HepG2 (cell line): ENCODE measurements around the gene B4GALT4. TPM values are rescaled to one million over a fixed set of nuclear protein-coding genes. Genes with fewer than 3 reads are reported as not detected.
A peak's percentile ranks its signal among the peaks of the same experiment; 100 is the strongest.

ENCODE experiments used
- BHLHE40 ChIP-seq: IDR thresholded peaks from 2 replicates; pipeline ENCODE4 v1.6.1; 2011; ENCODE audit warnings: low read length, improper control_type of control experiment
- FOXJ3 ChIP-seq: sonication (generic); formaldehyde crosslinking; IDR thresholded peaks from 2 replicates; pipeline ENCODE4 v1.4.0; 2020; ENCODE audit warnings: missing genetic modification reagents, mild to moderate bottlenecking, borderline replicate concordance
- FOXO1 ChIP-seq: sonication (generic); formaldehyde crosslinking; IDR thresholded peaks from 2 replicates; pipeline ENCODE4 v1.4.0; 2020; ENCODE audit warnings: missing genetic modification reagents
- KLF12 ChIP-seq: sonication (generic); formaldehyde crosslinking; IDR thresholded peaks from 2 replicates; pipeline ENCODE4 v1.4.0; 2020; ENCODE audit warnings: missing genetic modification reagents, borderline replicate concordance
- KLF6 ChIP-seq: IDR thresholded peaks from 2 replicates; pipeline ENCODE4 v1.8.0; 2016; ENCODE audit warnings: missing biosample characterization, missing genetic modification reagents
- MAX ChIP-seq: IDR thresholded peaks from 2 replicates; pipeline ENCODE4 v1.6.1; 2012; ENCODE audit warnings: inconsistent platforms
- MAZ ChIP-seq, 2 experiments: sonication (generic) in 1 of 2; formaldehyde crosslinking in 1 of 2; IDR thresholded peaks; 2 replicates each; pipeline versions ENCODE4 v1.5.0 to v1.6.1; 2012 to 2020; ENCODE audit warnings: low read depth in 2 of 2, mild to moderate bottlenecking in 2 of 2, borderline replicate concordance in 1 of 2, improper control_type of control experiment in 1 of 2, low read length in 1 of 2, missing genetic modification reagents in 1 of 2, moderate library complexity in 1 of 2
- MIER3 ChIP-seq: IDR thresholded peaks from 2 replicates; pipeline ENCODE4 v1.6.1; 2016; ENCODE audit warnings: missing compliant biosample characterization, borderline replicate concordance
- MXD3 ChIP-seq: IDR thresholded peaks from 2 replicates; pipeline ENCODE4 v1.6.1; 2016; ENCODE audit warnings: mild to moderate bottlenecking, missing biosample characterization, missing genetic modification reagents
- NRL ChIP-seq: sonication (generic); formaldehyde crosslinking; IDR thresholded peaks from 2 replicates; pipeline ENCODE4 v1.5.0; 2020; ENCODE audit warnings: missing genetic modification reagents, mild to moderate bottlenecking, moderate library complexity, borderline replicate concordance
- PRDM10 ChIP-seq: sonication (generic); formaldehyde crosslinking; IDR thresholded peaks from 2 replicates; pipeline ENCODE4 v1.4.0; 2020; ENCODE audit warnings: low read depth, missing genetic modification reagents
- TAF1 ChIP-seq: sonication (generic); formaldehyde crosslinking; IDR thresholded peaks from 2 replicates; pipeline ENCODE4 v1.4.0; 2020; ENCODE audit warnings: missing genetic modification reagents
- TBX2 ChIP-seq: sonication (generic); formaldehyde crosslinking; IDR thresholded peaks from 2 replicates; pipeline ENCODE4 v1.5.0; 2020; ENCODE audit warnings: missing genetic modification reagents, mild to moderate bottlenecking, borderline replicate concordance
- TRIM24 ChIP-seq: sonication (generic); formaldehyde crosslinking; IDR thresholded peaks from 2 replicates; pipeline ENCODE4 v1.8.0; 2022; ENCODE audit warnings: mild to moderate bottlenecking, missing genetic modification reagents
- YY1 ChIP-seq: IDR thresholded peaks from 2 replicates; pipeline ENCODE4 v1.6.1; 2011; ENCODE audit warnings: low read length, low read depth, moderate library complexity, mild to moderate bottlenecking; ENCODE audit not compliant: insufficient read depth, insufficient replicate concordance
- ZFY ChIP-seq: sonication (generic); formaldehyde crosslinking; IDR thresholded peaks from 2 replicates; pipeline ENCODE4 v1.4.0; 2020; ENCODE audit warnings: missing genetic modification reagents
- ZNF138 ChIP-seq: sonication (generic); formaldehyde crosslinking; IDR thresholded peaks from 2 replicates; pipeline ENCODE4 v1.5.0; 2020; ENCODE audit warnings: mild to moderate bottlenecking, low read depth, missing genetic modification reagents
- ZNF234 ChIP-seq: sonication (generic); formaldehyde crosslinking; conservative IDR thresholded peaks from 2 replicates; pipeline ENCODE4 v1.5.1; 2020; ENCODE audit warnings: mild to moderate bottlenecking, missing genetic modification reagents
- ZNF451 ChIP-seq: sonication (generic); formaldehyde crosslinking; IDR thresholded peaks from 2 replicates; pipeline ENCODE4 v1.5.0; 2020; ENCODE audit warnings: mild to moderate bottlenecking, missing genetic modification reagents
- ZNF556 ChIP-seq: sonication (generic); formaldehyde crosslinking; IDR thresholded peaks from 2 replicates; pipeline ENCODE4 v1.4.0; 2020; ENCODE audit warnings: mild to moderate bottlenecking, missing genetic modification reagents, borderline replicate concordance
- ZNF563 ChIP-seq: sonication (generic); formaldehyde crosslinking; IDR thresholded peaks from 2 replicates; pipeline ENCODE4 v1.8.0; 2022; ENCODE audit warnings: mild to moderate bottlenecking, moderate library complexity, missing genetic modification reagents
- ZNF564 ChIP-seq: sonication (generic); formaldehyde crosslinking; IDR thresholded peaks from 2 replicates; pipeline ENCODE4 v1.8.1; 2023; ENCODE audit warnings: mild to moderate bottlenecking, missing genetic modification reagents
- ZNF768 ChIP-seq: sonication (generic); formaldehyde crosslinking; IDR thresholded peaks from 2 replicates; pipeline ENCODE4 v1.4.0; 2020; ENCODE audit warnings: missing genetic modification reagents
- polyA plus RNA-seq, 8 experiments: library from polyadenylated mRNA; depleted of rRNA in 3 of 8; stranded (reverse) in 7 of 8; unstranded in 1 of 8; fragments of >200 nt; fragmentation: Illumina TruSeq in 4 of 8; extraction: Trizol in 4 of 8; gene quantifications; 2 replicates each; pipeline versions ENCODE4 v1.2.1 to v1.2.3, GENCODE V29; 2011 to 2016; ENCODE audit warnings: low read depth in 4 of 8, missing spikeins in 1 of 8, mixed read lengths in 1 of 8; ENCODE audit not compliant: insufficient read depth in 1 of 8
- total RNA-seq, 5 experiments: library from RNA; depleted of rRNA; stranded (reverse); fragments of >200 nt; fragmentation: Illumina TruSeq; extraction: Trizol; gene quantifications; 2 replicates each; pipeline ENCODE4 v1.2.3, GENCODE V29; 2016; ENCODE audit warnings: low read depth in 1 of 5

The B4GALT4 gene
- total and polyA plus RNA-seq, 2 of the 13 experiments (the other 11 are each of a cell fraction or from before 2014, with no cell fraction given): 16.9 to 29.0 TPM

GRCh38 chr3:119240591-119241434 lies at the start of gene B4GALT4 (continued):
- TF ChIP-seq FOXJ3: 0 out of 2 replicates have a peak, but pooled peaks have one; percentile 21
- TF ChIP-seq ZFY (CRISPR knock-in tag): peak; percentile 94
- TF ChIP-seq ZNF234 (CRISPR knock-in tag): 0 out of 2 replicates have a peak, but pooled peaks have one; percentile 64
- peak; percentile 26; the same call in 1 of the 2 replicates for TF ChIP-seq BHLHE40
- TF ChIP-seq MAX: peak; percentile 87
- TF ChIP-seq TBX2 (CRISPR knock-in tag): peak; percentile 45; the same call in 1 of the 2 replicates
- no peak; the same call in 1 of the 2 replicates for TF ChIP-seq ZNF768 (CRISPR knock-in tag)
- peak; percentile 40; the same call in 1 of the 2 replicates for TF ChIP-seq KLF6 (CRISPR knock-in tag)
- TF ChIP-seq MXD3 (CRISPR knock-in tag): peak; percentile 77
- peak; percentile 56 for TF ChIP-seq NRL
- no peak for TF ChIP-seq PRDM10 (CRISPR knock-in tag)
- TF ChIP-seq ZNF564 (CRISPR knock-in tag): peak; percentile 42; the same call in 1 of the 2 replicates
- TF ChIP-seq FOXO1 (CRISPR knock-in tag): peak; percentile 33; the same call in 1 of the 2 replicates
- TF ChIP-seq TRIM24: no peak
- TF ChIP-seq TAF1 (CRISPR knock-in tag): peak; percentile 83
- TF ChIP-seq ZNF138 (CRISPR knock-in tag): 0 out of 2 replicates have a peak, but pooled peaks have one; percentile 39
- peak; percentile 60 for TF ChIP-seq ZNF556 (CRISPR knock-in tag)
- TF ChIP-seq KLF12: no peak
- 0 out of 2 replicates have a peak, but pooled peaks have one; percentile 14 for TF ChIP-seq MIER3
- TF ChIP-seq ZNF451 (CRISPR knock-in tag): peak; percentile 67
- TF ChIP-seq YY1: peak; percentile 27
- TF ChIP-seq MAZ (IDR thresholded peaks at IDR 0.05; ENCODE audit: borderline replicate concordance, low read depth, low read length): no peak
- TF ChIP-seq MAZ (CRISPR knock-in tag; IDR thresholded peaks at IDR 0.05; ENCODE audit: low read depth): 0 out of 2 replicates have a peak, but pooled peaks have one; percentile 65
- TF ChIP-seq ZNF563: peak; percentile 72
